SKM-1 treated with dmso at 0.1 percent for 144 hours (cell line): Measurements from ENCODE around the gene PNPLA1.

ENCODE experiments used
- DNase-seq: peaks from one replicate; lab custom pipeline; 2025; ENCODE audit not compliant: unreplicated experiment; lab: John Stamatoyannopoulos, UW

The PNPLA1 gene

GRCh38 chr6:36285187-36285671 lies 15.4 kb downstream of the PNPLA1 start:
- peak; percentile 29 for DNase-seq

GRCh38 chr6:36285797-36286196 lies 15.9 kb downstream of the PNPLA1 start:
- no peak for DNase-seq

GRCh38 chr6:36286858-36287257 lies 17.0 kb downstream of the PNPLA1 start:
- DNase-seq = no peak

GRCh38 chr6:36289281-36289878 lies 19.5 kb downstream of the PNPLA1 start:
- DNase-seq = no peak

DNA sequence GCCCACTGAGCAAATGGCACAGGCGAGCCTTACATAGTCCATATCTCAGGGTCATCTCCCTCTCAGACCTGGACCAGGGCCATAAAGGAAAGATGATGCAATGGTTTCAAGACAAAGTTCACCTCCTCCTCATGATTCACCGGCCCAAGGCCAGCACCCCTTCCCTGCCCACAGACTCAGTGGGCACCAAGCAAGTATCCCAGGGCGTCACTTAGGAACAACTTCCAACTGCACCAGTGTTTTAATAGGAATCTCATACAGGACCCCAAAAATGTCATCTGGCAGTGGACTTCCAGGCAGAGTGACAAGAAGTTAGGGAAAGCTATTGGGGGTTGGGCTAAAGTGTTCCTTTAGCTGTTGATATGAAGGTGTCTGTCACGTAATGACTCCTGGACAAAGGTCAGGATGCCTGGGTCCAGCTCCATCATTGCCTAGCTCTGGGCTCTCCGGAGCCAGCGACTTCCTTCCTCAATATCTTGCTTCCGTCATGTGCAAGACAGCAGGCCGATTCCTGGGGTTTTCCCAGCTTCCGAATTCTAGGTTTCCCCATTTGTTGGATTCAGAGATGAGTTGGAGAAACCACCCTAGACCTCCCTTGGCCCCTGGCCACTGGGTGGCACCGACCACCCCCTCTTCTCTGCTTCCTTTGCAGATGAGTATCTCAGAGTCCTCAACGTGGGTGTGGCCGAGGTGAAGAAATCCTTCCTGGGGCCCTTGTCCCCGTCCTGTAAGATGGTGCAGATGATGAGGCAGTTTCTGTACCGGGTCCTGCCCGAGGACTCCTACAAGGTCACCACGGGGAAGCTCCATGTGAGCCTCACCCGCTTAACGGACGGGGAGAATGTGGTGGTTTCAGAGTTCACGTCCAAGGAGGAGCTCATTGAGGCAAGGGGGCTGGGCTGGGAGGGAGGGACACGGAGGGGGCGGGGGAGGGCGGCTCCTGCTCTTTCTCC lies 21.1 kb downstream of the PNPLA1 start:
- peak; percentile 65 for DNase-seq

- no peak for DNase-seq
Measured at GRCh38 chr6:36292170-36292569, 22.3 kb downstream of the PNPLA1 start.

- no peak for DNase-seq
Measured at GRCh38 chr6:36296240-36296639, 26.4 kb downstream of the PNPLA1 start.

DNA sequence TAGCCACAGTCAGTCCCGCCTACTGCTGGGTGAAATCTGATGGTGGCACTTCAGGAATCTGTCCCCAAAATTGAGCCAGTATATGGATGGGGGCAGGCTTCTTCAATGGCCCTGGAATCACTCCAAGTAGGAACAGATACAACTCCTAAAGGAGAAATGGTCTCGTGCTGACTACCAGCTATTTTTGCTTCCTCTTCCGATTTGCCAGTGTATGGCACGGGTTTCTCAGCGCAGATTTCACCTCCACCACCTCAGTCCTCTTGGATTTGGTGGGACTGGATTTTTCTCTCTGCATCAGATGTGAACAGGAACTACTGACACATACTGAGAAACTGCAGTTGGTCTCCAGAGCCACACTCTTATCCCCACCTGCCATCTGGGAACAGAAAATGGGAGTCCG lies 27.2 kb downstream of the PNPLA1 start:
- no peak for DNase-seq

DNA sequence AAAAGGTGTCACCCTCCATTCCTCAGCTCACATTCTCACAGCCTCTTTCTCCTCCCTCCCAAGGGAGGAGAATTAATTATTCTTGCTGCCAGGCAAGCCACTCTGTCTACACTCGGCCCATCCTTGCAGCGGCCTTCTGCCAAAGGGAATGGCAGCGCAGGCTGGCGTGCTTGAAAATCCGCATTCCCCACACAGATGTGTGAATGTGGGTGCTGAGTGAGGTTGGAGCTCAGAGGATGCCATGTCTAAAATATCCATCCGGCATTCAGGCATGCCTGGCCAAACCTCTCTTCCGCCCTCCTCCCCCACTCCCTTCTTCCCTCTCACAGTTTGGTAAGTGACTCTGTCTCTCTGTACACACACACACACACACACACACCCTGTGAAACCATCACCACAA lies 27.7 kb downstream of the PNPLA1 start:
- DNase-seq = no peak

GRCh38 chr6:36298027-36298426 lies 28.2 kb downstream of the PNPLA1 start:
- DNase-seq = no peak

- no peak for DNase-seq
Measured at GRCh38 chr6:36301085-36301658, 31.3 kb downstream of the PNPLA1 start.

DNA sequence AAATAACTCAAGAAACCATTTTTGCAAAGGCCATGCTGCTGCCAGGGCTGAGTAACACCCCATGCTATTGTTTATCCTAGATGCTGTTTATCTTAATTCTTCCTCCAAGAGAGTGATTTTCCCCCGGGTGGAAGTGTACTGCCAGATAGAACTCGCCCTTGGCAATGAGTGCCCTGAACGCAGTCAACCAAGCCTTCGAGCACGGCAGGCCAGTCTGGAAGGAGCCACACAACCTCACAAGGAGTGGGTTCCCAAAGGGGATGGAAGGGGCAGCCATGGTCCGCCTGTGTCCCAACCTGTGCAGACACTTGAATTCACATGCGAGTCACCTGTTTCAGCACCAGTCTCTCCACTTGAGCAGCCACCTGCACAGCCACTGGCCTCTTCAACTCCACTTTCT lies 31.9 kb downstream of the PNPLA1 start:
- no peak for DNase-seq

DNA sequence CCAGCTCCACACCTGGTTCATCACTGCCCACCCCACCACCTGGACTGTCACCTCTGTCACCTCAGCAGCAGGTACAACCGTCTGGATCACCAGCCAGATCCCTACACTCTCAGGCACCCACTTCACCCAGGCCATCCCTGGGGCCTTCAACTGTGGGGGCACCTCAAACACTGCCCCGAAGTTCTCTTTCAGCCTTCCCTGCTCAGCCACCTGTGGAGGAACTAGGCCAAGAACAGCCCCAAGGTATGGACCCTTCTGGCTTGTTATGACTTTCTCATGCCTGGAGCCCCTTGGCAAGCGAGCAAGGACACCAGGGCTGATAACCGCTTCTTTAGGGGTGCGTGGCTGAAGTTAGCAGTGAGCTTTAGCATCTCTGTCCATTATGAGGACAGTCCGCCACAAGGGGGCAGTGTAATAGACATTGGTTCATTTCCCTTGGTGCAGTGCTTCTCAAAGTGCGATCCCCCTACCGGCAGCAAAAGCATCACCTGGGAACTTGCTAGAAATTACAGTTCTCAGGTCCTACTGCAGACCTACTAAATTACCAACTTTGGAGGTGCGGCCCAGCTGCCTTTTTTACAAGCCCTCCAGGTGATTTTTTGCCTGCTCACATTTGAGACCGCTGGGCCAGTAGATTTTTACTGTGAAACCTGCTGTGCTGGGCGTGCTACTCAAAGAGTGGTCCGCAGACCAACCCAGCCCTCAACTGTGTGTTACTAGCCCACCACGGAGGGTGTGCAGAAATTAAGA lies 32.5 kb downstream of the PNPLA1 start:
- DNase-seq = peak; percentile 83

- DNase-seq = no peak
Measured at GRCh38 chr6:36305885-36306284, 36.0 kb downstream of the PNPLA1 start.

- no peak for DNase-seq
Measured at GRCh38 chr6:36306375-36306774, 36.5 kb downstream of the PNPLA1 start.

DNA sequence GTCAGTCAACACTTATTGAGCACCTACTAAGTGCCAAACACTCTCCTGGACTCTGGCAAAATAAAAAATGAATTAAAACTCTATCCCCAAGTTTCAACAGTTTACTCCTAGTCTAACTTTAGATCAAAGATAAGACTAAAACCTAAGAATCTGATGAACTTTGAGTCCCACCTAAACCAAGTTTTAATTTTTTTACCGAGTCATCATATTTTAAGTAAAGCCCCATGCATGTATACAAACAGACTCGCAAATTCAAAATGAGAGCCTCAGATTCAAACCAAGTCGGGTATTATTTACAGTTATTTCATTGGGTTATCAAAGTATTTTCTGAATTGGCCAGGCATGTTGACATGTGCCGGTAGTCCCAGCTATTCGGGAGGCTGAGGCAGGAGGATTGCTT lies 38.7 kb downstream of the PNPLA1 start:
- DNase-seq = no peak

GRCh38 chr6:36309203-36309602 lies 39.3 kb downstream of the PNPLA1 start:
- DNase-seq = no peak

DNA sequence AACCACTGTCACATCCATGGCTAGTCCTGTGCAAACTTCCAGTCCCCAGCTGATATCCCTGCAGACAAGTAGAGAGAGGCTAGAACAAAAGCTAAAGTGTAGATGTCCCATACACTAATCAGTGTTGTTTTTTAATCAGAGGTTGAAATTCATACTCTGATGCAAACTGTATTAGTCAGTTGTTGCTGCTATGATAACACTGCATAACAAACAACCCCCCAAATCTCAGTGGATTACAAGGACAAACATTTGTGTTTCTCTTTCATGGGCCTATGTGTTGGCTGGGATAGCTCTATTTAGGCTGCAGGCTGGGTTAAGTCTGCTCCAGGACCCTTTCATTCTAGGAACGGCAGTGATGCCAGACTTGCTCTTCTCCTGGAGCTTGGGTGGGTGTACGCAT lies 40.0 kb downstream of the PNPLA1 start:
- DNase-seq = no peak

DNA sequence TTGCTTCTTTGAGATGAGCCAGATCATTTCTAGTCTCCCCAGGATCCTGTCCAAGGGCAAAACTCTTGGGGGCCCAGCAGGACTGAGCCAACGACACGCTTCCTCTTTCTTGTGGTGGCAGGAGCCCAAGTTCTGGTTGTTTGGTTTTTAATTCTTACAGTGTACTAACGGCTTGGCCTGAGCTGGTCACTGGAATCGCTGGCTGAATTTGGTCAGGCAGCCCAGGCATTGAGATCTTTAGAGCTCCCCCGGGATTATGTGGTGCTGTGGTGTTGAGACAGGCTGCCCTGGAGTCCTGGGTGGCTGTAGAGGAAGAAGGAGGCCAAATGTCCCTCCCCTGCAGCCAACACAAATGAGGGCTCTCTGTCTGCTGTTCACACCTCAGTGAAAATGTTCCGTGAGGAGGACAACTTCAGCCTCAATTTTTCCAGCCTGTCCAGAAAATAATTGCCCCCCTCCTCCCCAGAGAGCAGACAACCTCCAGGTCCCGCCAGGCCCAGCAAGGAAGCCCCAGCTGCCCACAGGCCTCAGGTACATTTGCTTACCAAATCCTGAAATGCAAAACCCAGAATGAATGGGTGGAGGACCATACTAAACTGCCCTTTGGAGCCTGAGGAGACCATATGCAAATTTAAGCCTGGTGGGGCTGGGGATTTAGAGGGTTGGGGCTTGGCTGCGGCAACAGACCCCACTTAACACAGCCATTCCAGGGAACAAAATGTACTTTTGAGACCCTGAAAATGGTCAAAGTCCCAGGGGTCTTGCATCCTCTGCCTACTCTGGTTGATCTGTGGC lies 43.2 kb downstream of the PNPLA1 start:
- DNase-seq = peak; percentile 71

DNA sequence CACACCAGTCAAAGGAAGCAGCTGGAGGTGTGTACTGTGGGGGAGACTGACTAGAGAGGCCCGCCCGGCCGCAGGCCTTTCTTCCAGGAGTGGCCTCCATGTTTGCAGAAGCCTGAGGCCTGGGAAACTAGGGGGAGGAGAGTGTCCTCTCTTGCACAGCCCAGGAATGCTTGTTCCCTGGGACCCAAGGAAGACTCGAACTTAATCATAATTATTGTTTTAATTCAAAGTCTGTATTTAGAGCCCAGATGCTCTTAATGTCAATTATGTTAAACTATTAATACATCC lies 43.7 kb downstream of the PNPLA1 start:
- no peak for DNase-seq
